Neuron (in vitro differentiated cells): ENCODE measurements around the gene CD164.
"Not testable (repeated sequence)": the region's sequence is repeated elsewhere in the genome, so short reads cannot be mapped to it uniquely, and the experiment has no call there.

Experiments used
- H2AFZ ChIP-seq: one replicate; pipeline ENCODE4 v1.6.1; 2013; ENCODE audit warnings: low read depth, mild to moderate bottlenecking, inconsistent platforms, low read length, moderate library complexity
- H3K27me3 ChIP-seq: one replicate; pipeline ENCODE4 v1.6.1; 2013; ENCODE audit warnings: low read length; ENCODE audit not compliant: insufficient read depth
- H3K36me3 ChIP-seq: one replicate; pipeline ENCODE4 v1.6.1; 2013; ENCODE audit warnings: low read length; ENCODE audit not compliant: insufficient read depth
- H3K4me1 ChIP-seq: one replicate; pipeline ENCODE4 v1.6.1; 2013; ENCODE audit warnings: low read length; ENCODE audit not compliant: insufficient read depth
- H3K4me3 ChIP-seq: 2 replicates; pipeline ENCODE4 v1.5.1; 2013; ENCODE audit warnings: mild to moderate bottlenecking, low read length, moderate library complexity
- H3K9me3 ChIP-seq: one replicate; pipeline ENCODE4 v1.6.1; 2013; ENCODE audit warnings: low read length

The CD164 gene

GRCh38 chr6:109345986-109346385, 36.3 kb downstream of the CD164 start:
- H2AFZ ChIP-seq = no peak overlapping the region
- H3K4me3 ChIP-seq = no peak overlapping the region
- no peaks in the 10 kb centered on the region for H3K4me1 ChIP-seq
- H3K36me3 ChIP-seq = no peaks in the 10 kb centered on the region
- H3K9me3 ChIP-seq = no peaks in the 10 kb centered on the region
- H3K27me3 ChIP-seq = no peaks in the 10 kb centered on the region

GRCh38 chr6:109344226-109344625, 38.0 kb downstream of the CD164 start:
- no peaks in the 10 kb centered on the region for H3K4me1 ChIP-seq
- H2AFZ ChIP-seq = no peak overlapping the region
- H3K36me3 ChIP-seq = no peaks in the 10 kb centered on the region
- H3K4me3 ChIP-seq = no peak overlapping the region
- no peaks in the 10 kb centered on the region for H3K9me3 ChIP-seq
- H3K27me3 ChIP-seq = no peaks in the 10 kb centered on the region

GRCh38 chr6:109343518-109343917, 38.7 kb downstream of the CD164 start:
- no peaks in the 10 kb centered on the region for H3K36me3 ChIP-seq
- no peaks in the 10 kb centered on the region for H3K27me3 ChIP-seq
- H3K4me1 ChIP-seq = no peaks in the 10 kb centered on the region
- no peak overlapping the region for H2AFZ ChIP-seq
- H3K9me3 ChIP-seq = no peaks in the 10 kb centered on the region
- H3K4me3 ChIP-seq = no peak overlapping the region

GRCh38 chr6:109342911-109343310, 39.4 kb downstream of the CD164 start:
- Histone ChIP-seq H3K4me3 (no peak overlapping the region), H3K9me3 (no peaks in the 10 kb centered on the region), H3K4me1 (no peaks in the 10 kb centered on the region), H3K27me3 (no peaks in the 10 kb centered on the region), H3K36me3 (no peaks in the 10 kb centered on the region), H2AFZ (no peak overlapping the region)

- Histone ChIP-seq H2AFZ (no peak overlapping the region), H3K36me3 (no peaks in the 10 kb centered on the region), H3K27me3 (no peaks in the 10 kb centered on the region), H3K9me3 (no peaks in the 10 kb centered on the region), H3K4me1 (no peaks in the 10 kb centered on the region), H3K4me3 (no peak overlapping the region)
Measured at GRCh38 chr6:109342506-109342905, 39.8 kb downstream of the CD164 start.

- H3K36me3 ChIP-seq = no peaks in the 10 kb centered on the region
- H3K9me3 ChIP-seq = no peaks in the 10 kb centered on the region
- no peak overlapping the region for H3K4me3 ChIP-seq
- H3K27me3 ChIP-seq = no peaks in the 10 kb centered on the region
- no peaks in the 10 kb centered on the region for H3K4me1 ChIP-seq
- H2AFZ ChIP-seq = no peak overlapping the region
Measured at GRCh38 chr6:109340811-109341210, 41.5 kb downstream of the CD164 start.

GRCh38 chr6:109339906-109340678, 42.2 kb downstream of the CD164 start:
- Histone ChIP-seq H3K9me3 (no peaks in the 10 kb centered on the region), H3K4me3 (no peak overlapping the region), H3K36me3 (no peaks in the 10 kb centered on the region), H3K4me1 (no peaks in the 10 kb centered on the region), H3K27me3 (no peaks in the 10 kb centered on the region), H2AFZ (no peak overlapping the region)

GRCh38 chr6:109336221-109336961, 45.9 kb downstream of the CD164 start:
- no peaks in the 10 kb centered on the region for H3K9me3 ChIP-seq
- no peaks in the 10 kb centered on the region for H3K27me3 ChIP-seq
- H3K4me3 ChIP-seq = no peak overlapping the region
- H3K36me3 ChIP-seq = no peaks in the 10 kb centered on the region
- no peaks in the 10 kb centered on the region for H3K4me1 ChIP-seq
- no peak overlapping the region for H2AFZ ChIP-seq

- H3K9me3 ChIP-seq, H3K27me3 ChIP-seq, H2AFZ ChIP-seq, H3K4me3 ChIP-seq, H3K4me1 ChIP-seq, H3K36me3 ChIP-seq: not testable (repeated sequence)
Measured at GRCh38 chr6:109333870-109334269, 48.4 kb downstream of the CD164 start.

GRCh38 chr6:109332748-109333147, 49.5 kb downstream of the CD164 start:
- H3K9me3 ChIP-seq = no peaks in the 10 kb centered on the region
- H3K27me3 ChIP-seq = no peaks in the 10 kb centered on the region
- no peaks in the 10 kb centered on the region for H3K4me1 ChIP-seq
- H3K4me3 ChIP-seq = no peak overlapping the region
- no peak overlapping the region for H2AFZ ChIP-seq
- H3K36me3 ChIP-seq = no peaks in the 10 kb centered on the region

GRCh38 chr6:109331081-109331480, 51.2 kb downstream of the CD164 start:
- Histone ChIP-seq H3K9me3 (no peaks in the 10 kb centered on the region), H3K27me3 (no peaks in the 10 kb centered on the region), H3K36me3 (no peaks in the 10 kb centered on the region), H3K4me1 (no peaks in the 10 kb centered on the region), H3K4me3 (no peak overlapping the region), H2AFZ (no peak overlapping the region)

- Histone ChIP-seq H3K36me3 (no peaks in the 10 kb centered on the region), H3K4me3 (no peak overlapping the region), H3K4me1 (no peaks in the 10 kb centered on the region), H3K27me3 (no peaks in the 10 kb centered on the region), H2AFZ (no peak overlapping the region), H3K9me3 (no peaks in the 10 kb centered on the region)
Measured at GRCh38 chr6:109330263-109330662, 52.0 kb downstream of the CD164 start.

- Histone ChIP-seq H3K4me1 (no peaks in the 10 kb centered on the region), H3K27me3 (no peaks in the 10 kb centered on the region), H3K36me3 (no peaks in the 10 kb centered on the region), H3K9me3 (no peaks in the 10 kb centered on the region), H3K4me3 (no peak overlapping the region), H2AFZ (no peak overlapping the region)
Measured at GRCh38 chr6:109328629-109329028, 53.6 kb downstream of the CD164 start.
